GM18511 (cell line): ENCODE measurements around the gene LEMD1.

Experiments
- ATAC-seq: cut with Tn5 transposase; IDR thresholded peaks from one replicate; pipeline ENCODE4 v1.9.1; 2021; ENCODE audit warnings: mild to moderate bottlenecking, moderate library complexity; ENCODE audit not compliant: unreplicated experiment

LEMD1 gene

DNA sequence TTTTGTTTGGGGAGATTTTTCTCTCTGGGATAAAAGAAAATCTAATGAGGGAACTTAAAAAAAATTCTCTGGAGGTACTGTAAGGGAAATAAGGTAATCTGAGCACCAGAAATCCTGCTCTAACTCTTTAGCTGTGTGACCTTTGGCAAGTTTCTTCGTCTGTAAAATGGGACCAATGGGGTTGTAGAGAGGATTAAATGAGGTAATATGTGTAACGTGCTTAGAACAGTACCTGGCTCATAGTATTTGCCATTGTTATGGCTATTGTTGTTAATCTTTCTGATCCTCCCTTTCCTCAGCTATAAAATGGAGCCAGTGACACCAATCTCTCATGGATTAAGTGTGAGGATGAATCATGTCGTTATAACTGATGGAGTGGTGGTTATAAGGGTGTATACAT is 64.3 kb downstream of the LEMD1 start:
- ATAC-seq, result no peak

DNA sequence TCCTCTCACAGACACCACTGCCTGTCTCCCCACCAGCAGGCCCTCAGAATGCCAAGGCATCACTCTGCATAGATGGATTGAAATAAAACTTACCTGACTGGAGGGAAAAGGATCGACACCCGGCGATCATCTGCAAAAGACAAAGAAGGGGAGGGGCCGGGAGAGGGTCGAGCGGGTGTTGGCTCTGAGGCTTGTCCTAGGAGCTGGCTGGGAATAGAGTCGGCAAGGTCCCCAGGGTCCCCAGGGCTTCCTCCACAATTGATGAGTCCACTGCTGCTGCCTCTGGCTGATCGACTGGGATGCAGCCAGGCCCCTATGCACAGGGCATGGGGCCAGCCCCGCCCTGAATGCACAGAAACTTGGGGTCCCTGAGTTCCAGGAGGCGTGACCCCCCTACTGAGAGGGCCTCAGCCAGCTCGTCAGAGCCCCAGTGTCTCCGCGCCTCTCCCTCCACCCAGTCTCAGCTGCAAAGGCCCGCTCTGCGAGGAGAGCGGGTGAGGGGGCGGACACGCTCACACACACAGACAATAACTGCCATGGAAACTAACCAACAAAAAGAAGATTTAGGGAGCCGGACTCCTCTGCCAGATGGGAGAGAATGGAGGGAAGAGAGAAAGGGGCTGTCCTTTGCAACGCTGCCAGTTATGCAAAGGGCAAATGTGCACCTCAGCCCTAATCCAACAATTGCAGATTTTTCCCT is 65.3 kb downstream of the LEMD1 start, which contains the start of gene KLHDC8A:
TSS of gene KLHDC8A (minus strand) at position 483 of the 700 bp plus-strand sequence. CDS start 13,318 bp downstream, outside the sequence.
- ATAC-seq, result no peak

DNA sequence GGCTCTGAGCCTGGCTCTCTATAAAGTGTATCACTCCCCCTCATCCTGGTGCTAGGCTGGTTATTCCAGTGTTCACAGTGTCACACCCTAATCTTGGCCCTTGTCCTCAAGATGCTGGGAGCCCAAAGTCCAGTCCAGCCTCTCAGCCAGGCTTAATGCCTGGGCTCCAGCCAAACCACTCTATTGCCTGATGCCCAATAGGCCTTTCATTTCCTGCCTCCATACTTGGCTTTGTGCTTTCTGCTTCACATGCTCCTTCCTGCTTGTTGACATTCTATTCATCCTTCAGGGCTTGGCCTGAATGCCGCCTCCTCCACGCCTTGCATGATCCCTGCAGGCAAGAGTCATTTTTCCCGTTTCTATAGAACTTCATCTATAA is 66.8 kb downstream of the LEMD1 start:
- ATAC-seq, result no peak

DNA sequence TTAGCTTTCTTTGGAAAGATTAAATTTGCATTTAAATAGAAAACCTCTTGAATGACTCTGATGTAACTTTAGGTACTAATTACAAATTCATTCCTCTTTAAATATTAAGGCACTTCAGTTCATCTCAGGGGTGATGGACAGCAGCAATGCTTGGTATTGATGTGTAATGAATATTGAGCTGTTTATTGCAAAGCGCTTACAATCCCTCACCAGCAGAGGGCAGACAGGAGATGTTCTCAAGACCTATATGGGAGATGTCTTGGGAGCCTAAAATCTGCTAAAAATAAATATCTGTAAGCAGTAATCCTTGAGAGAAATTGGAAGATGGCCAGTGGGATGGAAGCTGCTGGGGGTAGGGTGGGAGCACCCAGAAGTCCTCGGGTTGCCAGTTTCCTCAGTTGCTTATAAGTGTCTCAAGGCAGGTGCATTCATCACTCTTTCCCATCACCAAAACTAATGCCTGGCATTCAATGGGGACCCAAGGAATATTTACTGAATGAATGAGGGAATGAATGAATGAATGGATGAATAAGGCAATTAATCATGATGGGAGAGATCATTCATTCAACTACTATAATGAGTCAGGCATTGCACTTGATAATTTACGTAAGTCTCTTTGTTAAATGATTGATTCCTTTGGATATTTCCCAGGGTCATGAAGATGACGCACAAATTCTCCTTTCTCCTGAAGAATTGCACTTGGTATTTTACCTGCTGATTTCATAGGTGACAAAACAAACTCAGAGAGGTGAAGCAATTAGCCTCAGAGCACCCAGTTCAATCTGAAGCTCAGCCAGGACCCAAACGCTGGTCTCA is 67.4 kb downstream of the LEMD1 start:
- ATAC-seq, result no peak

DNA sequence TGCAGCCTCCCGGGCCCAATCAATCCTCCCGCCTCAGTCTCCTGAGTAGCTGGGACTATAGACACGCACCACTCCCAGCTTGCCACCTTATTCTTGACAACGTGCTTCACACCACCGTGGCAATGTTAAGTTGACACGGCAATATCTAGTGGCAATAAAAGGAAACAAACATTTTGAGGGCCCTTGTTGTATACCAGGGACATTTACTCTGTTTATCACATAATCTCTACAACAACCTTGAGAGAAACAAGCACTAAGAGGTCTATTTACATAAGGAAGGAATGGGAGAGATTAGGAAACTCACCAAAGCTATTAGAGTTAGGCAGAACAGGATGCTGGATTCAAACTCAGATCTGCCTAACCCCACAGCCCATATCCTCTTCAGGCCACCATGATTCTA is 68.2 kb downstream of the LEMD1 start:
- no peak for ATAC-seq

DNA sequence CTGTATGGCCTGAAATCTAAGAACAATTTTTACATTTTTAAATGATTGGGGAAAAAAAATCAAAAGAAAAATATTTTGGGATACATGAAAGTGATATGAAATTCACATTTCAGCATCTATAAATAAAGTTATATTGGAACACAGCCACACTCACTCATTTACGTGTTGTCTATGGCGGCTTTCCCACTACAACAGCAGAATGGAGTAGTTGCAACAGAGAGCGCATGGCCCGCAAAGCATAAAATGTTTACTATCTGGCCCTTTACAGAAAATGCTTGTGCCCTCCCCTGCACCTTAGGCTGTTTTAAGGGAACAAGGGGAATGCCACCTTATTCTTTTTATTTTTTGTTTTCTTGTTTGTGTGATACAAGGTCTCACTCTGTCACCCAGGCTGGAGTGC is 68.7 kb downstream of the LEMD1 start:
- ATAC-seq, result no peak

DNA sequence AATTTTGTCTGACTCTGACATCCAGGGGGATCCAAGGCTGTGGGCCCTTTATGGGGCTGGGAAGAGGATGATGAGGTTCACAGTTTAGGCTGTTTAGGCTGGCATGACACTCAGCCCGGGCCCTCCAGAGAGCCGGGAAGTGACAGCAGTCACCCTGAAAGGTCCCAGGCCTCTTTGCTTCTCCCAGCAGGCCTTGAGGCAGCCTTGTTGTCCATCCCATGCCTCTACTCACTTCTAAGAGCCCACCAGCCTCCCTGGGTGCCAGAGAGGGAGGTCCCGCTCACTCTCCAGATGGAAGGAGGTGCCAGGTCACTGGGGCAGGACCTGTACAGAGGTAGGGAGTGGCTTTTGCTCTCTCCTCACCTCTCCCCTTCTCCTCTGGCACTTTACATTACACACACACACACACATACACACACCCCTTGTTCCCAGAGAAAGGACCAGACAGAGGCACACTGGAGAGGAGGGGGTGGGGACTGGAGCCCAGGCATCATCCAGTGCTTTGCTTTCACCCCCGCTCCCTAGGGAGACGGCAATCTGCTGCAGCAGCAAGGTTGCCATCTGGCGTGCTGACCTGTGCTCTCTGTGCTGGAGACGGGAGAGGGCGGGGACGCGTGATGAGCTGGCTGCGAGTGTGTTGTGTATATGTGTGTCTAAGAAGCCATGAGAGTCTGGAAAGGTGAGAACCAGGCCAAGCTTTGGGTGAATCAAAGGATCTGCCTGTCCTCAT is 69.7 kb downstream of the LEMD1 start:
- ATAC-seq, result no peak

DNA sequence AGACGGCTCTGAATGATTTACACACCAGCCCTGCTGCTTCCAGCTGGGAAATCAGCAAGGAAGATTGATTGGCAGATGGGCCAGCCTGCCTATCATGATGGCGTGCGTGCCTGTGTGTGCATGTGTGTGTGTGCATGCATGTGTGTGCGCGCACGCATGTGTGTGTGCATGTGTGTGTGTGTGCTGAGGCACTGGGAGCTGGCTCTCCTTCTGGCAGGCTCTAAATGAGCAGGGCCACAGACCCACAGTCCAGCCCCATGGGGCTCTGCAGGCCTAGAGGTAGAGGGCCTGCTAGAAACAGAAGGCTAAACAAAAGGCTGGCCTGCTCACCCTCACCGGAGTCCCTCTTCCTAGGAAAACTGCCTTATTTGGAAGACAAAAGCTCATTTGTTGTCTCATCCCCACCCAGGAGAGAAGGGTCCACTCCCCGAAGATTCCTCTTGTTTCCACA is 71.1 kb downstream of the LEMD1 start:
- ATAC-seq, result no peak

DNA sequence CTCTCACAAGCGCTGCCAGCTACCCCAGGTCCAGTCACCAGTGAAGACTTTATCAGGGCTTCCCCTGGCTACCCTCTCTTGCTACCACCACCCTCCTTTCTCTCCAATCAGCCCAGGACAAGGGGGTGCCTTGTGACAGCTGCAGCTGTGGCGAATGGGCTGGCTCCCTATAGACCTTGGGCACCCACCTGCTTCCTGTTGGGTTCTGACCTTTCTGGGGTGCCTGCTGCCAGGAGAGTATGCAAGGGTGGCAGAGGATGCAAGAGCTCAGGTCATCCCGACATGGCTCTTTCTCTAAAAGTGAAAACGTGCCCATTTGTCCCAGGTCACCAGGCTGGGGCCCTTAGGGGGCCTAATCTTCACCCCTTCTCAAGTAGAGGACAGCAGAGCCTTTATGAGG is 71.7 kb downstream of the LEMD1 start:
- ATAC-seq, result no peak

DNA sequence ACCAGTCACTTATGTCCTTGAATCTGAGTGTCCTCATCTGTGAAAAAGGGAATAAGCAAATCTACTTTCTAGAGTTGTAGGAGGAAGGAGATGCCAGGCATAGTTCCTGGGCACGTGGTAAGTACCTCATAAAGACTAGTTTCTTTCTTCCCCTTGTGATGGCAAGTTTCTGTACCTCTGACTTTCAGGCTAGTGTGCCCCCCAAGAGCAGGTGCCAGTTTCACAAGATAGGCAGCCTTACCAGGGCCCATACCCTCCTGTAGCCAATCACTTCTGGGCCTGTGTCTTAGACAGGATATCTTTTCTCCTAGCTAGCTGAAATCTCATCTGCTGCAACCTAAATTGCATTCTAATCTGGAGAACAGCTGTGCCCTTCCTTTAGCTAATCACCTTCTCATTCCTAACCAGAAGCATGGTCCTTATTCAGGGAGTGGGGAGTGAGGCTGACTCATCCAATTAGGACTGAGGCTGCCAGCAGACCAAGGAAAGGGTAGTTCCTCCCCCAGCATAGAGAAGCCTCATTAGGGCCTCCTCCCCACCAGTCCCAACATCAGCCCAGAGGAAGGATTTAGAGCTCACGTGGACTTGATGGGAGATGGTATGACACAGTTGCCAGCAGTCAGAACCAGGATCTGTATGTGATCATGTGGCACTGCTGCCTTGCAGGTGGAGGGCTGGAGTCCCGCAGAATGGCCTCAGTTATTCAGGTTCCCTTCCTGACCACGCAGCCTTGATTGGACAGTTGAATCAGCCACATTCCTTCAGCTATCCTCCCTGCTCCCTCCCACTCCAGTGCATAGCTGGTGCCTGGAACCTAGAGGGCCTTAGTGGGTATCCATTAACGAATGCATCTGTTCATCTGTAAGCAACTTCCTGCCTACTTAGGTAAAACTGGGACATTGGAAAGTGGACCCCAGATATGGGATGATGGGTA is 73.0 kb downstream of the LEMD1 start:
- ATAC-seq, result no peak

DNA sequence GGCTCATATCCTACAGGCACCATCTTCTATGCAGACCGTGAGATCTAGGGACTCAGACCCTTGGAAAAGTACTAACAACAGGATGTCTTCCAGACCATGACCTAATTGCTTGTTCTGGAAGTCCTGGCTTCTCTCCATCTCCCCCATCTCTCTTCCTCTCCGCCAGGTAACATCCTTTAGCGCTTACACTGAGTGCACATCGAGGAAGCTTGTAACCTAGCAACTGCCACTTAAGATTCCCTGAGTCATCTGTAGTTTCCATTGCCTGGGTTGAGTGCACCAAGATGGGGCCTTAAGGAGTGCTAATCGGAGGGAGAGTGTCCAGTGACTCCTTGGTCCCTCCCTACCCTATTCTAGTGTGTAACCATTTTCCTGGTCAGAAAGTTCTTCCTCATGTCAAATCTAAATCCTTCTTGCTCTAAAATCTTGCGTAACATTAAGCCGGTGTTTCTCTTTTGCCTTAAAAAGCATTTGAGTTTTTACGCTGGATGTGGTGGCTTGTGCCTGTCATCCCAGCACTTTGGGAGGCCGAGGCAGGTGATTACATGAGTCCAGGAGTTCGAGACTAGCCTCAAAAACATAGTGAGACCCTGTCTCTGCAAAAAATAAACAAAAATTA is 74.8 kb downstream of the LEMD1 start:
- ATAC-seq, result no peak

DNA sequence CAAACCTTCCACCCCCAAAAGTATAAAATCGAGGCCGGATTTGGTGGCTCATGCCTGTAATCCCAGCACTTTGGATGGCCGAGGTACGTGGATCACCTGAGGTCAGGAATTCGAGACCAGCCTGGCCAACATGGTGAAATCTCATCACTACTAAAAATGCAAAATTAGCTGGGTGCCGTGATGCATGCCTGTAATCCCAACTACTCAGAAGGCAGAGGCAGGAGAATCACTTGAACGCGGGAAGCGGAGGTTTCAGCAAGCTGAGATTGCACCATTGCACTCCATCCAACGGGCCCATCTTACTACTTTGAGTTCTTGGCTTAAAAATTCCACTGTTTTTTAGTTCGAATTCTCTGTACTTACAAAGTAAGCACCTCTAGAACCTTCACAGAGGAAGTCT is 76.1 kb downstream of the LEMD1 start:
- ATAC-seq, result no peak

DNA sequence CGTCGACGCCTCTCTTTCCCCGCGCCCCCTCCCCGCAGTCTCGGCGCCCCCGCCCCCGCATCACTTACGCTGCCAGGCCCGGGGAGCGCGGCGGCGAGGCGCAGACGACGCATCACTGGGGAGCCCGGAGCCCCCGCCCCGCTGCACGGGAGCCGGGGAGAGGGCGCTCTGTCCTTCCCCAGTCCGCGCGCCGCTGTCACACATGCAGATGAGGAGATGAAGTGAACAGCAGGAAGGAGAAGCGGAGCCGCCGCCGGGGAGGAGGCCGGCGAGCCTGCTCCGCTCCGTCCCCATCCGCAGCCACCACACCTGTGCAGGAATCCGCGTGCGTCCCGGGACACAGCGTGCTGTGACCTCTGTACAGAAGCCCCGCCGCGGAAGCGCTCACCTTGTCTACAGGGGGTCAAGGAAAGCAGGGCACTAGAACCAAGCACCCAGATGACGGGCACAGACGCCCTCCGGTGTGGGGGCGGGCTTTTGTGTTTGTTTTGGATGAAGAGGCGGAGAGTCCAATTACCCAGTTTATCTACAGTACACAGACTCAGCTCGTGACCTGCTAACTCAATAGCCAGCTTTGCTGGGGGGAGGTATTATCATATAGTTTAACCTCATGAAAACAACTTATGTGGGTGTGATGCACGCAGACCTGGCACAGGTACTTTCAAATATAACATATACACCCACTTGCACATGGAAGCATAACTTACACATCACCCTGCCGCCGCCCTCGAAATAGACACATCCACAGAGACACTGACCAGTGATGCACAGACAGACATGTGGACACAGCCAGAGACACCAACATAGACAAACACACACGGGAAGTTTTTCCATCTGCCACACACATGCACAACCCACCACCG is 77.6 kb downstream of the LEMD1 start:
- no peak for ATAC-seq

DNA sequence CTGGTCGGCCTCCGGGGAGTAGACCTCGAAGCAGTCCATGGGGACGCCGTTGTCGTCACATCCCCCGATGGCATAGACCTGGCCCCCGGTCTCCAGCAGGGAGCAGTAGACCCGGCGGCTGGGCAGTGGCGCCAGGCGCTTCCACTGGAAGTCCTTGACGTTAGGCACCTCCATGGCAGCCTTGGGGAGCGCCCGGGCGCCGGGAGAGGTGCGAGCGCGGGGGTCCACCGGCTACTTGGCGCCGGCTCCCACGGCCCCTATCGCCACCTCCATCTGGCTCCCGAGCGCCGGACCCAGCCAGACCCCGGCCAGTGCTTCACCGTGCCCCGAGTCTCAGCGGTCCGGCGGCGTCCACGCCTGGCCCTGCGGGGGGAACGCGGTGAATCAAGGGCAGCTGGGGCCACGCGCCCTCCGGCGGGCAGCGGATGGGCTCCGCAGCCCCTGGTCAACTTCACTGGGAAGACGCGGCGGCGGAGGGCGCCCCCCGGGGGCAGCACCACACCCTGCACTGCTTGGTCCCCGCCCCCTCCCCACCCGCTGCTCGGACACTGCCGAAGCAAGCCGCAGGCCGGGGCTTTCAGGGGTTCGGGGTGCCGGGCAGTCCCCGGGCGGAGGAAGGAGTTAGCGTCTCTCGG is 78.3 kb downstream of the LEMD1 start:
- no peak for ATAC-seq

DNA sequence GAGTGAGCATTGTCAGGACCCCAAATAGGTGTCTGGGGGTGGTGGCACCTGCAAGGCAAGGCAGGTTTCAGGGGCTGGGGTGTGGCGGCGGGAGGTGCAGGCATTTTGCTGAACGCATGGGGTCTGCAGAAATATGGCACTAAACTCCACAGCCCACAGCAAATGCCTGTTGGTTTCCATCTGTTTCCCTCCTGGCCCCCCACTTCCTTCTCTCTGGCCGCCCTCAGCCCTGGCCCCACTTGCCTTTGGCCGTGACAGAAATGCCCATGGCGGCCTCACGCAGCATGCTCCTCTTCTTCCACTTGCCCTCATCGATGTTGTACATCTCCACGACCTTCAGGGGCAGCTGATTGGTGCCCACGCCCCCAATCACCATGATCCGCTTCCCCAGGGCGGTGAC is 78.9 kb downstream of the LEMD1 start:
- no peak for ATAC-seq

DNA sequence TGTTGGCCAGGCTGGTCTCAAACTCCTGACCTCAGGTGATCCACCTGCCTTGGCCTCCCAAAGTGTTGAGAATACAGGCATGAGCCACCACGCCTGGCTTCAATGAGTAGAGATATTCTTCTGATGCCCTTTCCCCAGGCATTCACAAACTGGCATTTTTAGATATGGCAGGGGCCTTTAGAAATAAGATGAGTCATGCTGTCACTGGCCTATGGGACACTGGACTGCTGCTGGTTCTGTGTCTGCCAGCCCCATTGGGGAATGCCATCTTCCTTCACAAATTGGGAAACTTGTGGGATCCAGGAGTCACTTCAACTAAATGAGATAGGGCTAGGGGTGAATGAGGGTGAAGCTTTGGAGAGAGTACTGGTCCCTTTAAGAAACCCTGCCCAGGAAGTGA is 81.2 kb downstream of the LEMD1 start:
- ATAC-seq, result no peak

DNA sequence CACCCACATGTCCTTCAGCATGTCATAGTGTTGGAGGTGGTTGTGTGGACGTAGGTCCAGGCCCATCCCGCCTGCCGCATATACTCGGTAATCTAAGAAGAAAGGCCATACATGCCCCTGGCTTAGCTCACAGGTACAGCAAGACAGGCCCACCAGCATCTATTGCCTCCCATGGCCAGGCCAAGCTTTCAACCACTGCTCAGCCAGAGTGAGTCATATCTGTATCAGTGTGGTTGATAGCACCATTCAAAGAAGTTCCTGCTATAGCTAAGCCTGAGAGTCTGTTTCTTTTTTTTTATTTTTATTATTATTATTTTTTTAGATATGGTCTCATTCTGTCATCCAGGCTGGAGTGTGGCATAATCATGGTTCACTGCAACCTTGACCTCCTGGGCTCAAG is 82.1 kb downstream of the LEMD1 start:
- peak; percentile 90 for ATAC-seq

DNA sequence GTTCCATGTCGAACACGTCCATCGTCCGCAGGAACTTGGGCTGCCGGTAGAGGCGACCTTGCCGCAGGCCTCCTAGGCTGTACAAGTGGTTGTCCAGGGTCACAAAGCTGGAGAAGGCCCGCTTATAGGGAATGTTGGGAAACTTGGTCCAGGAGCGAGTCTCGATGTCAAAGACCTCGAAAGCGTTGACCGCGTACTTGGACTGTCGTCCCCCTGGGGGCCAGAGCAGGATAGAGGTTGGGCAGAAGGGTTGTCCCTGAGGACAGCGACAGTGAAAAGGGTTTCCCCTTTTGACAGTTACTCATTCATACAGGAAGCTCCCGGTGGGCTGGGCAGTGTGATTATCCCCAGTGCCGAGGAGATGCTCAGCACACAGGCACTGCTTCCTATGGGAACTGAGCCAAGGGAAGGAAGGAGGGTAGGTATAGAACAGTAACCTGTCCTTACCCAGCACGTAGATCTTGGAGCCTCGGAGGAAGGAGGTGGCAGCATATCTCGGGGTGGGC is 82.6 kb downstream of the LEMD1 start:
- peak; percentile 11 for ATAC-seq

DNA sequence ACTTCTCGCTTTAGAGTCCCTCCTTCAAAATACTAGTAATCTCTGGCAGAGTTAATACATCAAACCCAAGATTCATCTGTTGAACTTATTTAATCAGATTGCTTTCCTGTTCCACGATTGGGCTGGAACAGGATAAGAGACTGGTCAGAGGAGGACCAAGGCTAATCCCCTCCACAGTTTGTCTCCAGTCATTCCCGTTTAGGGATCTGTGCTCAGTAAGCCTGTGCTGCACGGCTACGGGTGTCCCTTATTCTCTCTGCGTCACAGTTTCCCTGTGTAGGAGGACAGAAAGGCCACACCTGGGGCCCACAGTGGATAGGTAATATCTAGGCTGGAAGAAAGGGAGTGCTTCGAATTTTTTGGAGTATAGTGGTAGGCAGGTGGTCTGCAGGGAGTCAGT is 83.8 kb downstream of the LEMD1 start:
- no peak for ATAC-seq
